Testis (tissue), 2 donors: Measurements from ENCODE around the gene DCTN1.

Experiments
- CTCF ChIP-seq, 3 experiments: fragments of 450-650 bp in 2 of 3; fragments of 200-600 bp in 1 of 3; sonication (generic) in 1 of 3; IDR thresholded peaks; one replicate each; pipeline ENCODE4 v1.5.1; 2016 to 2019; ENCODE audit warnings: antibody characterized with exemption in 3 of 3, mild to moderate bottlenecking in 2 of 3, moderate library complexity in 1 of 3
- POLR2A ChIP-seq: fragments of 450-650 bp; IDR thresholded peaks from one replicate; pipeline ENCODE4 v1.6.1; 2017; ENCODE audit warnings: antibody characterized with exemption, mild to moderate bottlenecking, moderate library complexity

- TF ChIP-seq CTCF (IDR thresholded peaks at IDR 0.05) (no peak), POLR2A (no peak)
These were observed 54.3 kb downstream of the DCTN1 start for GRCh38 chr2:74325815-74326214.
